Suppressor macrophage (primary cell): ENCODE data around the gene TESK2.

Experiments
- DNase-seq, 4 experiments: peaks; one replicate each; pipeline ENCODE4 v3.0.0-alpha.2; 2020 to 2022

Gene TESK2

DNA sequence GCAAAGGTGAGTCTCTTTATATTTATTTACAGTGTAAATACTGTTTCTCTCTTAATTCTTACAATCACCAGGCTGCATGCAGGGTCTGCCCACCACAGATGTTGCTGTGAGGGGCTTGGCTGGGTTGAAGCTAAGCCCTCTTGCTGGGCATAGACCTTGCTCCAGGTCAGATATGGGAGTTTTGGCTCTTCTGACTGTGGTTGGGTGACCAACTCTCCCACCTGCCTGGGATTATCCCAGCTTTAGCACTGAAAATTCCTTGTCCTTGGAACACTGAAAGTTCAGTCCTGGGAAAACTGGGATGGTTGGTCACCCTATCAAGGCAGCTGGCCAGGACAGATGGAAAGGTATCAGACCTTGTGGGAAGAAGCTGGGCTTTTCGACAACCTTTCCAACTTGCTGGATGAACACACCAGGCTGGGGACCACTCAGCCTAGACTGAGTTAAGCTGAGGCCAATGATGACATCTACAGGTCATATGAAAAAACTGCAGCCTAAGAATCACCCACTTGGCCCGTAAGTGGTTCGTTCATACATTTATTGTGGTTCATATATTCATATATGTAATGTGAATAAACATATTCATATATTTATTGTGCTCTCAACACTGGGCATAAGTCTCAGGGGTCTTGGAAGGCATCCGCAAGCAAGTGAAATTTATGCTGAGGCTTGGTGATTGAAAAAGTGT is 190.8 kb downstream of the TESK2 start:
- peak; percentile 54 to 83 (median 70) for DNase-seq

DNA sequence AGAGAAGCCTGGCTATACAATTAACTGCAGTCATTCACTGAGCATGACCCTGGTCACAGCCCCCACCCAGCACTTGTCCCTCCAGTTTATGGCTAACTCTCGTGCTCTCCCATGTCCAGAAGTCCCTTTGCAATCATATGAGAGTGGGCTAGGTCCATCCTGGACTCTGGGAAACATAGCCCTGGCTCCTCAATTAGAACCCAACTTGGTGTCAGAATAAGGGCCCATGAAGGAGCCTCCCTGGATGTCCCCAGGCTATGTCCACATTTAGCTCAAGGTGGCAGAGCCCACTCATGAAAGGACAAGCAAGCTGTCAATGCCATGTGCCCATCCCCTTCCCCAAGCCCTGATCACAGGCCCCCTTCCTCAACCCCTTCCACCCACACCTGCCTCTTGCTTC is 191.7 kb downstream of the TESK2 start:
- DNase-seq, result no peak

GRCh38 chr1:45297666-45298356 is 193.2 kb downstream of the TESK2 start:
- DNase-seq, result no peak
